GM04504 (cell line): ENCODE results near the gene APRT.

Experiments
- DNase-seq: peaks from one replicate; pipeline ENCODE4 v3.0.0-alpha.2; 2012; ENCODE audit warnings: low read depth

The APRT gene

DNA sequence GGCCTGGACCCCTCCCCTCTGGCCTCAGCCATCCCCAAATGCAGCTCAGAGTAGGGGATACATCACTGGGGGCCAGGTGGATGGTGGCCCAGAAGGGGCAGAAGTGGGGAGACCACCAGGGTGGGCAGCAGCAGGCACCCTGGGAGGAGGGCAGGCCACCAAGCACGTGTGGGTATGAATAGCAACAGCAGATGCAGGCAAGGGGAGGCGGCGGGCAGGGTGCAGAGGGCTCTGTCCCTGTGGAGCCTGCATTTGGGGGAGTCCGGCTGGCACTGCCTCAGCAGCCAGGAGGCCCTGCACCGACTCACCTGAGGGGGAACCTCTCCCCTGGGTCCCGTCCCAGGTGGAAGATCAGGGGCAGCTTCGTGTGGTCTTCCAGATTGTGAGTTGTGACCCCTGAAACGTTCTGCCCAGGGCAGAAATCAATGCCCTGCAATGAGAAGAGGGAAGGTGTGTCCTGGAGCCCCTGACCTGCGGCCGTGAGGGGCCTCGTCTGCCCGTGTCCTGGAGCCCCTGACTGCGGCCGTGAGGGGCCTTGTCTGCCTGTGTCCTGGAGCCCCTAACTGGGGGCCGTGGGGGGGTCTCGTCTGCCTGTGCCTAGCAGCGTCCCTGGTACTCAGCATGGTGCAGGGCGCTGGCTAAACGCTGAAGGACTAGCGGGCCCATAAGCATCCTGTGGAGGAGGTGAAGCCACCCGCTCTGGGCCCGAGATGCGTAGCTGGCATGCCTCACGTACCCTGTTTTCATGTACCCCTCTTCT, 10.7 kb upstream of the APRT start:
- no peak for DNase-seq

- no peak for DNase-seq
These were observed 9.6 kb upstream of the APRT start for GRCh38 chr16:88821168-88821850.

DNA sequence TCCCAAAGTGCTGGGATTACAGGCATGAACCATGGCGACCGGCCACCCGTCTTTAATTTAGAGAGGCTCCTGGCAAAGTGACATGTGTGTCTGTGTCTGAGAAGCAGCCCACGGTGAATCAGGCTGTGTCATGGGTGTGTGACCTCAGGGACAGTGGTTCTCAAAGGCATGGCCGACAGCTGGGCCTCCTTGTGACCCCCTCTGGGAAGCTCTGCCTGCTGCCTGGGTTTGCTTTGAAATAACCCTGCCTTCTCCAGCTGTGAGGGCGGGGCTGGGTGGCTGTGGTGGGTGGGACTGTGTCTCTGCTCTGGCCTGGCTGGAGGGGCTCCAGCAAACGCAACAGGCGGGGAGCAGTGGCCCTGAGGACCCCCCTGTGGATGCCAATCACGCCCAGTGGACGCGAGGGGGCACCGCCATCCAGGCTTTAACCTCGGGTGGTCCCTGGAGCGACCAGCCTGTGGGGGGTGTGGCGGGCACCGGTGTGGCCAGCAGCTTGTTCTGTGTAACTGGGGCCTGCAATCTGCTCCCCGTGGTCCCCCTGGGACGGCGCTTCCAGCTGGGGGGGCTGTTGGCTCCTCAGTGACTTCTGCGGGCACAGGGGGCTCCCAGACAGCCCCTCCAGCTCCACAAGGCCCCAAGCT, 8.8 kb upstream of the APRT start:
- DNase-seq: no peak

GRCh38 chr16:88819126-88819525, 7.4 kb upstream of the APRT start:
- no peak for DNase-seq

GRCh38 chr16:88818575-88818874, 6.8 kb upstream of the APRT start:
- no peak for DNase-seq

- DNase-seq: no peak
These were observed 6.3 kb upstream of the APRT start for GRCh38 chr16:88817785-88818574.

GRCh38 chr16:88816736-88817535, 5.2 kb upstream of the APRT start:
- DNase-seq: no peak

GRCh38 chr16:88815901-88816589, 4.3 kb upstream of the APRT start:
- no peak for DNase-seq

DNA sequence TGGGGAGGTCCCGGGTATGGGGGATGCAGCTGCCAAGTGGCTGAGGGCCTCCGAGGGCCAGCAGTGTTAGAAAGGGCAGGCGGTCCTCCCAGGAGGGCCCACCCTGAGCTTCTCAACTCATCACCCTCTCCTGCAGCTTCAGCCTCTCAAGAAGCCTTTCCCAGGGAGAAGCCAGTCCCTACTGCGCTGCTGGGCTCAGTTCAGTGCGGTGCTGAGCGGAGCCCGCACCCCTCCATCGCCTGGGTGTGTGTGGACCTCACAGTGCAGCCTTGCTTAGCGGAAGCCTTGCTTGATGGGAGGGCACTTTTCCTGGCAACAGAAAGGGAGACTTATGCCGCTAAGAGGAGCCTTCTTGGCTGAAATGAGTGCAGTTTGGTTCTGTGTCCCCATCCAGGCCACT, 3.5 kb upstream of the APRT start:
- DNase-seq: no peak

- no peak for DNase-seq
These were observed 2.4 kb upstream of the APRT start for GRCh38 chr16:88814144-88814502.

GRCh38 chr16:88813269-88814143, 1.8 kb upstream of the APRT start:
- no peak for DNase-seq

DNA sequence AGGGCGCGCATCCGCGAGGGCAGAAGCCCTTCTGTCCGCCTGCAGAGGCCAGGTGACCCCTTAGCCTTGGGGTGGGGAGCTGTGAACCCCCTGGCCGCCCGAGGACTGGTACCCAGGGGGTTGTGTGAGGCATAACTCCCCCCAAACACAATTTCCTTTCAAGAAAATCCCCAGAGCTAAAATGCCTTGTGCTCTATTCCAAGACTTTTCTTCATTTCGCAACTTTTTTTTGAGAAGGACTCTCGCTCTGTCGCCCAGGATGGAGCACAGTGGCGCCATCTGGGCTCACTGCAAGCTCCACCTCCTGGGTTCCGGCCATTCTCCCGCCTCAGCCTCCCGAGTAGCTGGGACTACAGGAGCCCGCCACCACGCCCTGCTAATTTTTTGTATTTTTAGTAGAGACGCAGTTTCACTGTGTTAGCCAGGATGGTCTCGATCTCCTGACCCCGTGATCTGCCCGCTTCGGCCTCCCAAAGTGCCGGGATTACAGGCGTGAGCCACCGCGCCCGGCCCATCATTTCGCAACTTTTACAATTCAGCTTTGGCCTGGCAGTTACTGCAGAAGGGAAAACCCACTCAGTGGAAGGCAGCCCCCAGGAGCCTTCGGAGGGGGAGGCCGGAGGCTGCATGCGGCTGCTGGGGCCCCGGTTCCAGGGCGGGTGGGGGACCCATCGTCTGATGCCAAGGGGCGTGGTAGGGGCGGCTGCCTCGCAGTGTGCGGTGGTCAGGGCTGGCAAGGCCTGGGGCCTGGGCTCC, 963 bp upstream of the APRT start:
- peak; percentile 27 for DNase-seq

- DNase-seq: peak; percentile 46
These were observed 588 bp downstream of the APRT start for GRCh38 chr16:88810912-88811768.

- DNase-seq: no peak
These were observed 1.4 kb downstream of the APRT start for GRCh38 chr16:88810166-88810911.

GRCh38 chr16:88809676-88810165, 2.0 kb downstream of the APRT start:
- DNase-seq: no peak

GRCh38 chr16:88809068-88809675, 2.6 kb downstream of the APRT start:
- DNase-seq: no peak
